ENCODE data around the gene ZNF778.
A peak's percentile ranks its signal among the peaks of the same experiment; 100 is the strongest.
"Not testable (repeated sequence)": the region's sequence is repeated elsewhere in the genome, so short reads cannot be mapped to it uniquely, and the experiment has no call there.

Gene ZNF778

GRCh38 chr16:89233678-89234490 lies 16.4 kb downstream of the ZNF778 start:
- H3K4me3 ChIP-seq (ENCODE audit: low read length): no peak overlapping the region
- TF ChIP-seq CTCF (conservative IDR thresholded peaks at IDR 0.05; ENCODE audit: low read length): no peak
- DNase-seq (ENCODE audit: low read depth): no peak

GRCh38 chr16:89237733-89238132 lies 20.2 kb downstream of the ZNF778 start:
- no peak overlapping the region for H3K4me3 ChIP-seq (ENCODE audit: low read length)
- no peak for DNase-seq (ENCODE audit: low read depth)
- TF ChIP-seq CTCF (conservative IDR thresholded peaks at IDR 0.05; ENCODE audit: low read length): no peak

GRCh38 chr16:89241187-89242007 lies 23.9 kb downstream of the ZNF778 start:
- no peak for TF ChIP-seq CTCF (conservative IDR thresholded peaks at IDR 0.05; ENCODE audit: low read length)
- peak overlapping the region; percentile 97 for H3K4me3 ChIP-seq (ENCODE audit: low read length)
- peak; percentile 86 for DNase-seq (ENCODE audit: low read depth)

- no peak overlapping the region for H3K4me3 ChIP-seq (ENCODE audit: low read length)
- TF ChIP-seq CTCF (conservative IDR thresholded peaks at IDR 0.05; ENCODE audit: low read length): no peak
- DNase-seq (ENCODE audit: low read depth): no peak
These were observed 25.3 kb downstream of the ZNF778 start for GRCh38 chr16:89242795-89243200.

- no peak for TF ChIP-seq CTCF (conservative IDR thresholded peaks at IDR 0.05; ENCODE audit: low read length)
- no peak for DNase-seq (ENCODE audit: low read depth)
- no peak overlapping the region for H3K4me3 ChIP-seq (ENCODE audit: low read length)
These were observed 26.2 kb downstream of the ZNF778 start for GRCh38 chr16:89243664-89244063.

- not testable (repeated sequence) for DNase-seq (ENCODE audit: low read depth); H3K4me3 ChIP-seq (ENCODE audit: low read length)
These were observed 26.8 kb downstream of the ZNF778 start for GRCh38 chr16:89244264-89244663.

GRCh38 chr16:89244754-89245153 lies 27.3 kb downstream of the ZNF778 start:
- TF ChIP-seq CTCF (conservative IDR thresholded peaks at IDR 0.05; ENCODE audit: low read length): no peak
- no peak overlapping the region for H3K4me3 ChIP-seq (ENCODE audit: low read length)
- DNase-seq (ENCODE audit: low read depth): no peak
